GM20000 (cell line): Measurements from ENCODE around the gene FCRL5.

ENCODE experiments used
- DNase-seq: peaks from one replicate; pipeline ENCODE4 v3.0.0; 2012; ENCODE audit warnings: low spot score
- TF ChIP-seq, protein P1 (sequence below): IDR thresholded peaks from 2 replicates; pipeline ENCODE4 v1.5.1; 2012; ENCODE audit warnings: mild to moderate bottlenecking, control low read depth; ENCODE audit errors: extremely low read depth, missing control alignments

Gene FCRL5

DNA sequence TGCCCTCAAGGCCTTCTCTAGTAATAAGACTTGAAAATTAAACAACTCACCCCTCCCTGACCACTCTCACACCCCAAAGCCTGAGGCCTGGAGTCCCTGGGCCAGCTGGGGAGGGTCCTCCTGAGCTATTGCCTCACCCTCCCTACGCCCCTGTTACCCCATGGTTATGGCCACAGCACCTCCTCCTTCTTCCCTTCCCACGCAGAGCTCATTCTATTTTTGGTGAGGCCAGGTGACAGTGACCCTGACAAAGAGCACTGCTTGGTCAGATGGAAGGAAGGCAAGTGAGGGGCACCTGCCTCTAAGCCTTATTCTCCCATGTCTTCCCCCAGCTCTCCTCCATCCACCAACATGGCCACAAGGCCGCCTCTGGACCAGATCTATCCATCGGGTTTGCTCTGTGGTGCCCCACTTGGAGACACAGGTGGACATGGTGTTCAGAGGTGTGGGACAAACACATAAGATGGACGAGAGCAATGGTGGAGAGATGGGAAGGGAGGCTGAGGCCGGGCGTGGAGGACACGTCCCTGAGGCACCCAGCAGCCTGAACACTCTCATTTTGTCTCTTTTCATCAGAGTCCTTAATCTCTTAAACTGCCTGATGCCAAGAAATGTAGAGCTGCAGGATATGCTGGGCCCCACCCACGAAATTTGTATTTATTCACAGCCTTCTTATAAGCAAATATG lies 42.6 kb downstream of the FCRL5 start:
- no peak for DNase-seq
- TF ChIP-seq, protein P1, sequence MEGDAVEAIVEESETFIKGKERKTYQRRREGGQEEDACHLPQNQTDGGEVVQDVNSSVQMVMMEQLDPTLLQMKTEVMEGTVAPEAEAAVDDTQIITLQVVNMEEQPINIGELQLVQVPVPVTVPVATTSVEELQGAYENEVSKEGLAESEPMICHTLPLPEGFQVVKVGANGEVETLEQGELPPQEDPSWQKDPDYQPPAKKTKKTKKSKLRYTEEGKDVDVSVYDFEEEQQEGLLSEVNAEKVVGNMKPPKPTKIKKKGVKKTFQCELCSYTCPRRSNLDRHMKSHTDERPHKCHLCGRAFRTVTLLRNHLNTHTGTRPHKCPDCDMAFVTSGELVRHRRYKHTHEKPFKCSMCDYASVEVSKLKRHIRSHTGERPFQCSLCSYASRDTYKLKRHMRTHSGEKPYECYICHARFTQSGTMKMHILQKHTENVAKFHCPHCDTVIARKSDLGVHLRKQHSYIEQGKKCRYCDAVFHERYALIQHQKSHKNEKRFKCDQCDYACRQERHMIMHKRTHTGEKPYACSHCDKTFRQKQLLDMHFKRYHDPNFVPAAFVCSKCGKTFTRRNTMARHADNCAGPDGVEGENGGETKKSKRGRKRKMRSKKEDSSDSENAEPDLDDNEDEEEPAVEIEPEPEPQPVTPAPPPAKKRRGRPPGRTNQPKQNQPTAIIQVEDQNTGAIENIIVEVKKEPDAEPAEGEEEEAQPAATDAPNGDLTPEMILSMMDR, result no peak

DNA sequence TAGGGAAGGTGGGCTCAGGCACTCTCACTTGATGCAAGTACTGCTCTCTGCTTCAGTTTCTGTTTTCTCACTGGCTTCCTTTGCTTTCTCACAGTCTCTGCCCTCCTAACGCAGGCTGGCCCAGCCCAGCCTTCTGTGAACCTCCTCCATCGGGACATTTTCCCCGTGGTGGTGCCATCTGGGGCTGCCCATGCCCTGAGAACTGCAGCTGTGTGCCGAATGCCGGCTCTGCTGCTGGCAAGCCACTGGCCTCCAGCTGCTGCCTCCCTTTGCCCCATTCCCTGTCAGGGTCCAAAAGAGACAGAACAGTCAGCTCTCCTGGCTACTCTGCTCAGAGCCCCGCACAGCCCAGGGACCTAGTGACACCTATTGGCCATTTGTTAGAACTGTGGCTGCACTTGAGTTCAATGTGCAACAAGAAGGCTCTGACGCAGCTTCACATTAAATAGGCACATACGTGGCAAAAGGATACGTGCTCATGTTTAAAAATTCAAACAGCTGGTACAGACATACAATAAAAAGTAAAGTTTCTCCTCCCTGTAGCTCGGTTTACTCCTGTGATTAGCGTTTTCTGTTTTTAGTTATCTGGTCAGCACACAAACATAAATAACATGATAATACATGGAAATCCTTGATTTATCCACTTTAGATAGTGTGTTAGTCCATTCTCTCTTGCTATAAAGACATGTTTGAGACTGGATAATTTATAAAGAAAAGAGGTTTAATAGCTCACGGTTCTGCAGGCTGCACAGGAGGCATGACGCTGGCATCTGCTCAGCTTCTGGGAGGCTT lies 46.6 kb downstream of the FCRL5 start:
- TF ChIP-seq, protein P1, result peak; percentile 72
- DNase-seq, result peak; percentile 65

DNA sequence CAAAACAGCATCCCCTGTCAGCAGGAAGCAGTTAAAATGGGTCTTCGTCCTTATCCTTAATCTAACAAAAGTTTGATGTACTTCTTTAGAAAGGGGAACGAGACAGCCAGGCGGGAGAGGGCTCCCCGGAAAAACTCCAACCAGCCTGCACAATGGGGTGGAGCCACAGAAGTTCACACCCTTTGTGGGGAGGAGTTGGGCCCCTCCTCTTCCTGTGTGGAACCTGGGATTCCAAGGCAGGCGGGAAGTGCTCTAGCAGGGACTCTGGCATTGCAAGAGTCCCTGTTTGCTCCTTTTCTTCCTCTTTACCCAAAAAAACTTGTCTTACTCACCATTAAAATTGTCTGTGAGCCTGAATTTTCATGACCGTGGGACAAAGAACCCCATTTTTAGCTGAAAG lies 47.7 kb downstream of the FCRL5 start:
- no peak for DNase-seq
- TF ChIP-seq, protein P1, result no peak

DNA sequence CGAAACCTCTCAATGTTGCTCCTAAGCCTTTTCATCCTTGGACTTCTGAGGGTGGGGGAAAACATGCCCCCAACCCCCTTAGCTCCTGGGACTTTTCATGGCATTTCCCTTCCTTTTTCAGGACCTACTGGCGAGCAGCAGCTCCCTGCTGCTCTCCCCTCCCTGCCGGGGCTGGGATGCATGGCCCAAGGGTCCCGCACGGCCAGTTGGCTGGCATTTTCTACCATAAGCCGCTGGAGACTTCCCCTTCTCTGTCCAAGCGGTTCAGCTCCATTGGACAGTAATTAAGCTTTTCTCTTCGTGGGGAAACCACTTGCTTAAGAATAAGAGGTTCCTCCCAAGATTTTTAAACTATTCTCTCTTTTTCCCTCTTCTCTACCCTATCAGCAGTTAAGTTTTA lies 52.8 kb downstream of the FCRL5 start:
- DNase-seq, result no peak
- TF ChIP-seq, protein P1, result no peak

DNA sequence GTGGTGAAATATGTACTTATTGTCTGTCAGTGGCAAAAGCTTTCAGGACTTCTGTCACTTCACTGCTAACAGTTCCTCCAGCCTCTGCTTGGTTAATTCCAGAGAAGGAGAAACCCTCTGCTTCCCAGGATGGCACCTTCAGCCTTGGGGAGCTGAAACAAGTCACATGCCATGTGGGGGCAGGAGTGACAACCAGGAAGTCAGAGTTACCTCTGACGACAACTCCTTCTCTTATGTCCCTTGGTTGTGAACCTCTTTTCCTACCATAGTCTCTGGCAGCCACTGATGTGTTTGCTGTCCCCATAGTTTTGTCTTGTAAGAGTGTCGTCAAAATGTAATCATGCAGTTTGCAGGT lies 53.6 kb downstream of the FCRL5 start:
- DNase-seq, result no peak
- TF ChIP-seq, protein P1, result no peak

DNA sequence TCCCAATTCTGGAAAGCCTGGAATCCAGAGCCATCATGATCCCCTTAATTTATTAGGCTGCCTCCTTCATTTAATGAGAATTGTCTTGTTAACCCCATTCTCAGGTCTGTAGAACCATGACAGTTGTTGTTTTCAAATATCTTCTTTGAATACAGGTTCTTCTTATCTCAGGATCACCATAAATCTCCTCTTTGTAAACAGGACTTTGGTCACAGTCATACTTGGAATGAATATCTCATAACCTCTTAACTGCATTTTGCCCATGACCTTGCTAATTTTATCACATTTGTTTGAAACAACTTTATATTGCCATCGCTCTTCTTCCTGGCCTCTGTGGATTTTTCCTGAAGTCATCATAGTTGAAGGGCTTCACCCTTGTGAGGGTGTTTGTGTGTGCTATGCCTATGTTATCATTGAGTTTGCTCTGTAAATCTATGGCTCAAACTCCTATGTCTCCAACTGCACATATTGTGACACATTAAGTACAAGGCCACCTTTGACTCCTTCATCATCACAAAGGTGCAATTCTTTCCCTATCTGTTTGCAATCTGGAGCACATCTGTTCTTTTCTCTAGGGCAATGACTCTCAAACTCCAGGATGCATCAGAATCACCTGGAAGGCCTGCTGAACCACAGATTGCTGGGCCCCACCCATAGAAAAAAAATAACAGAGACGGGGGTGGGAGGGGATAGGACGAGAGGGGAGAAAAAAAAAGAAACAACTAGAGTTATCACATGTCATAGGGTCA lies 54.2 kb downstream of the FCRL5 start:
- TF ChIP-seq, protein P1, result no peak
- no peak for DNase-seq

DNA sequence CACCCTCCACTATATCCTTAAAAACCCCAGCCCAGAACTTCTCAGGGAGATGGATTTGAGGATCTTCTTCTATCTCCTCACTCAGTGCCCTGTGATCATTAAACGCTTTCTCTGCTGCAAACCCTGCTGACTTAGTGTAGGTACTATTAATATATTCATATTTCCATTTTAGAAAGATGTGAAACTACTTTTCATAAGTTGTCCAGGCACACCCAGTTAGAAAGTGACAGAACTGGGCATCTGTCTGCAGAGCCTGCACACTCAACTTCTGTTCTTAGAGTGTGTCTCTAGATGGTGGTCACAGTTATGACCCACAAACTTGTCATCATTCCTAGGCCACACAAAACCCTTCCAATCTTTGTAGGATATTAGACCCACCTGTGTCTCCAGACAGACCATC lies 55.0 kb downstream of the FCRL5 start:
- DNase-seq, result no peak
- TF ChIP-seq, protein P1, result no peak
